ENCODE measurements around the gene RPN2.

- no peak for TF ChIP-seq CTCF (conservative IDR thresholded peaks at IDR 0.05)
- no peak for TF ChIP-seq EZH2 (IDR thresholded peaks at IDR 0.05; ENCODE audit: low read depth)
These were observed 75.2 kb downstream of the RPN2 start for GRCh38 chr20:37254114-37254878.
